Measurements from ENCODE around the gene COPA.

COPA gene

DNA sequence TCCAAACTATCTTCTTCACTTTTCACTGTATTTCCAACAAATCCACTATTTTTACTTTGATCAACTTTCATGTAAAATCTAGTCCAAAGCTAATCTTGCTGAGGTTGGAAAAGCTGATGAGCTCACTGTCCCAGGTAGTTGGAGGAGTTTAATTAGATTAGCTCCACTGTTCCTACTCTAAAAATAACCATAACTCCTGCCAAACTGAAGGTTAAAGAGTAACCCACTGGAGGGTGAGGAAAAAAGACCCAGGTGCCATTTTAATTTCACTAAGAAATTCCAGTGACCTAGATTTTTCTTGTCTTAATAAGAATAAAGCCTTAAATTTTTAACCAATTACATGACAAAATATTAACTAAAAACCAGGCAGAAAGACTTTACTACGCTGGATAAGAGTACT, 96.0 kb downstream of the COPA start:
- ATAC-seq (no peak), DNase-seq (no peak)
- Mint-ChIP-seq H3K9me3 (no peaks in the 10 kb centered on the region), H3K27ac (no peak overlapping the region), H3K4me3 (no peak overlapping the region), H3K4me1 (peaks cover 33% of the 10 kb centered on the region), H3K27me3 (no peaks in the 10 kb centered on the region)

DNA sequence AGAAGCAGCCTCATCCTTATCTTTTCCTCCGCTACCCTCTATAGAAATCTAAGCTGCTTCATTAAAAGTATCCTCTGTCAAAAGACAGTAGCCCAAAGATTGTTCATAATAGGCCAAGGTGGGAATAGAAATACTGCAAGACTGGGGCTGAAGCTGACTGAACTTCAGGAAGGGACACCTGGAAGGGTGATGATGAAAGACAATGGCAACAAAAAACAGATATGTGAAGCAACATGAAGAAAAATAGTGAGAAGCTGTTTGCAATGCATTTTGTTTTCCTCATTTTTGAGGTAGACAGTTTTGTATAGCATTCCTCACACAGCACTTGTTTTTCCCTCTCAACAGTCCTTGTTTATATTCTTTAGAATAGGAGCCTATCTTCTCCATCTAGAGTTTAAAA, 97.6 kb downstream of the COPA start:
- Mint-ChIP-seq H3K4me1 (peaks cover 23% of the 10 kb centered on the region), H3K27ac (no peak overlapping the region)
- DNase-seq, result no peak

DNA sequence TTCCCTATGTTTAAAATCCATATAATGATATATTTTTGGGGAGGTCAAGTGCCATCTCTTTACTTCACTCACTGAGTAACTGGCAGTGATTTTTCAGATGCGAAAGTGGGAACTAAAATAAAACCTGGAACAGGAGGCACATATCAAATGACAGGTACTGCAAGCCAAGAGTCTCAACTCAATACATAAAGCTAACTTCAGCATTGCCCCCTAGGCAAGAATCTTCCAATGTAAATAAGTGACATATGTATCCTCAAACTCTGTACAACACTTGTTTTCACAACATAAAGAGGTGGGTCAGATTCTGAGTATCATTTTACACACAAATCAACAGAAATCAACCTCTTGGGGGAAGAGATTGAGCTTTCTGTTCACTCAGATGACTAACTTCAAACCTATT, 98.8 kb downstream of the COPA start:
- no peak for DNase-seq
- Mint-ChIP-seq H3K4me1 (peaks cover 23% of the 10 kb centered on the region), H3K27ac (no peak overlapping the region), H3K27me3 (no peaks in the 10 kb centered on the region), H3K9me3 (no peaks in the 10 kb centered on the region), H3K4me3 (no peak overlapping the region)
- ATAC-seq, result no peak

More for the DNA sequence above, 97.6 kb downstream of the COPA start:
- Mint-ChIP-seq H3K27me3 (no peaks in the 10 kb centered on the region), H3K9me3 (no peaks in the 10 kb centered on the region), H3K4me3 (no peak overlapping the region)
- no peak for ATAC-seq

DNA sequence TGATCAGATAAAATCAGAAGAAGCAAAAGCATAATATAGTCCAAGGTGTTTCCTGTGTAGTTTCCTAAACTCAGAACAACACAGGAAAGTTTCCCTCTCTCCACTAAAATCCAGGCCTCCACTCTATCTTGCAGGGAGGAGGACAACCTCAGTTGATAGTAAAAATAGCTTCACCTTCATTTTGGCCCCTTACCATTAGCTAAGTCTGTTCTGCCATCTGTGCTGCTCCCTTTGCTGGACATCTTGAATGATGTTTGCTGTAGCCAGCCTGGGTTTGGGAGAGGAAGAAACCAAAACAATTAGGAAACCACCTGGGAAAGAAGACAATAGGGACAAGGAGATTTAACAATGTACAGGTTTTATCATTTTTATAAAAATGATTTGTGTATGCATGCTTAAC, 99.3 kb downstream of the COPA start:
- Mint-ChIP-seq H3K27me3 (no peaks in the 10 kb centered on the region), H3K4me3 (no peak overlapping the region), H3K9me3 (no peaks in the 10 kb centered on the region), H3K4me1 (peaks cover 23% of the 10 kb centered on the region), H3K27ac (peak overlapping the region in 1 of 2 donors; percentile 77)
- ATAC-seq (no peak), DNase-seq (no peak)

DNA sequence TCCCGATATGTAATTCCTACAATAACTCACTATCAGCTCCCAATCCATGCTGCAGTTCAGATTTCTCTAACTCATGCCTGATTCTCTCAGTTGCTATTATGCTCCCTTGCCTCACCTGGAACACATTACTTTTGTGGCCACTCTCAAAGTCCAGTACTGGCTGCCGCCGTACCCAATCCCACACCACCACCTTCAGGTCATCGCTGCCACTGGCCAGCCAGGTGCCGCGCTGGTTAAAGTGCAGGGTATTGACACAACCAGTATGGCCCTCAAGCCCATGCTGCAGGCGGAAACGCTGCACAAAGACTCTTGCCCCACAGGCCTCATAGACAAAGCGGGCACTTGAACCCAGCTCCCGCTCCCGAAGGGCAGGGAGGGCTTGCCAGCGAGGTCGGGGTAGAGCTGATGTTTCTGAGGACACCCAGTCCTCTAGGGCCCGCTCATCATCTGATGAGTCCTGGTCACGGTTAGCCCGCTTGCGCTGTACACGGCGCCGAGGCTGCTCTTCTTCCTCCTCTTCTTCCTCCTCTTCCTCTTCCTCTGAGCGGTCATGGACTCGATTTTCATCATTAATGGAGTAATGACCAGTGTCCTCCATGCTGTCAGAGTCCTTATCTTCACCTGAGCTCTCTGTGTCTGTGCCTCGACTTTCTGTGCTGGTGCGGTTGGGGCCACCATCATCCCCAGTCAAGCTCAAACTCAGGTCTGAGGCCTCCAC, 103.3 kb downstream of the COPA start:
- no peak for ATAC-seq

More for the DNA sequence above, 103.3 kb downstream of the COPA start:
- Mint-ChIP-seq H3K4me3 (no peak overlapping the region), H3K9me3 (no peaks in the 10 kb centered on the region), H3K27me3 (no peaks in the 10 kb centered on the region), H3K27ac (no peak overlapping the region), H3K4me1 (peaks cover 2% of the 10 kb centered on the region)
- DNase-seq, result no peak
